GM19468 (cell line): Measurements from ENCODE around the gene EFHB.
"Not testable (repeated sequence)": the region's sequence is repeated elsewhere in the genome, so short reads cannot be mapped to it uniquely, and the experiment has no call there.

Experiments used
- ATAC-seq: cut with Tn5 transposase; IDR thresholded peaks from one replicate; pipeline ENCODE4 v1.9.1; 2021; ENCODE audit warnings: mild to moderate bottlenecking, moderate library complexity, moderate number of reproducible peaks; ENCODE audit not compliant: unreplicated experiment; ENCODE audit errors: extremely low read depth

EFHB gene

GRCh38 chr3:19855318-19855717 is 78.7 kb downstream of the EFHB start:
- ATAC-seq: not testable (repeated sequence)

GRCh38 chr3:19846609-19847008 is 87.4 kb downstream of the EFHB start:
- not testable (repeated sequence) for ATAC-seq
